ENCODE measurements around the gene PLK3. TPM values are rescaled to one million over a fixed set of nuclear protein-coding genes. Genes with fewer than 3 reads are reported as not detected.

The PLK3 gene
- total and polyA plus RNA-seq, 7 experiments from 2014 or later, result 30.5 to 456 (median 118) TPM

GRCh38 chr1:44842486-44842861 is 42.3 kb downstream of the PLK3 start:
- H3K27me3 ChIP-seq (ENCODE audit: control insufficient read depth in 2 of 2, insufficient read depth in 2 of 2, low read length in 2 of 2), result no peaks in the 10 kb centered on the region
- ChIA-PET POLR2A (interaction anchor here (1.1 kb wide), 1 partner anchor 21 kb away, joined by 3 read pairs; no protein-coding TSS in a partner anchor), CTCF (interaction anchor here (1.0 kb wide), 1 partner anchor 44 kb away, joined by 5 read pairs; no protein-coding TSS in a partner anchor)
- peak overlapping the region; percentile 13 for H3K4me3 ChIP-seq (ENCODE audit: low read length)
- peaks cover 0 to 14% (median 7%) of the 10 kb centered on the region in 7 donors for H3K4me1 Mint-ChIP-seq
- no peak overlapping the region for H3K27ac ChIP-seq (ENCODE audit: low read depth, low read length)
- peaks cover 0 to 4% of the 10 kb centered on the region in 2 donors for H3K4me1 ChIP-seq (ENCODE audit: control insufficient read depth in 2 of 2, insufficient read depth in 2 of 2, low read length in 2 of 2)
- H3K9me3 ChIP-seq (ENCODE audit: control insufficient read depth in 2 of 3, low read length in 3 of 3), result no peaks in the 10 kb centered on the region
- no peaks in the 10 kb centered on the region for H3K36me3 ChIP-seq (ENCODE audit: control insufficient read depth in 2 of 3, insufficient read depth in 3 of 3, low read length in 3 of 3)
- peaks cover 0 to 2% (median 0%) of the 10 kb centered on the region in 11 donors for H3K9me3 Mint-ChIP-seq
- intact Hi-C loops (cut with micrococcal nuclease), result no loop called here
- DNase-seq, result peak in 1 of 9 donors; percentile 7
- peaks cover 16 to 34% (median 23%) of the 10 kb centered on the region in 5 donors for H3K27me3 Mint-ChIP-seq
- no peak overlapping the region for H3K27ac Mint-ChIP-seq
- peaks cover 0 to 17% (median 3%) of the 10 kb centered on the region in 5 donors for H3K36me3 Mint-ChIP-seq
- peak; percentile 36 for ATAC-seq
- H3K4me3 Mint-ChIP-seq, result peak overlapping the region; percentile 27 to 79 (median 64)

GRCh38 chr1:44842862-44843655 is 42.9 kb downstream of the PLK3 start, which contains the start of gene PTCH2:
Gene PTCH2, minus strand, starts transcription at chr1:44843253. Its CDS starts 321 bp downstream, at chr1:44842932.
- Histone ChIP-seq H3K4me3 (ENCODE audit: low read length) (peak within 1 kb of the TSS; percentile 13), H3K36me3 (ENCODE audit: control insufficient read depth in 2 of 3, insufficient read depth in 3 of 3, low read length in 3 of 3) (no peaks in the 10 kb centered on the region), H3K4me1 (ENCODE audit: control insufficient read depth in 2 of 2, insufficient read depth in 2 of 2, low read length in 2 of 2) (peaks cover 0 to 4% of the 10 kb centered on the region in 2 donors), H3K9me3 (ENCODE audit: control insufficient read depth in 2 of 3, low read length in 3 of 3) (no peaks in the 10 kb centered on the region), H3K27ac (ENCODE audit: low read depth, low read length) (no peak within 1 kb of the TSS), H3K27me3 (ENCODE audit: control insufficient read depth in 2 of 2, insufficient read depth in 2 of 2, low read length in 2 of 2) (no peaks in the 10 kb centered on the region)
- peaks cover 0 to 17% (median 3%) of the 10 kb centered on the region in 5 donors for H3K36me3 Mint-ChIP-seq
- H3K27me3 Mint-ChIP-seq, result peaks cover 16 to 34% (median 23%) of the 10 kb centered on the region in 5 donors
- CTCF ChIA-PET, result interaction anchor here (1.0 kb wide), 1 partner anchor 44 kb away, joined by 5 read pairs; no protein-coding TSS in a partner anchor
- intact Hi-C loops (cut with micrococcal nuclease), result no loop called here
- H3K4me1 Mint-ChIP-seq, result peaks cover 0 to 14% (median 7%) of the 10 kb centered on the region in 7 donors
- peak within 1 kb of the TSS; percentile 27 to 79 (median 64) for H3K4me3 Mint-ChIP-seq
- DNase-seq, result peak in 2 of 9 donors; percentile 12 to 14
- POLR2A ChIA-PET, result interaction anchor here (1.1 kb wide), 1 partner anchor 22 kb away, joined by 3 read pairs; no protein-coding TSS in a partner anchor
- ATAC-seq, result peak; percentile 68
- peak within 1 kb of the TSS in 2 of 9 donors; percentile 5 to 48 for H3K27ac Mint-ChIP-seq
- peaks cover 0 to 2% (median 0%) of the 10 kb centered on the region in 11 donors for H3K9me3 Mint-ChIP-seq

- peaks cover 0 to 21% (median 9%) of the 10 kb centered on the region in 7 donors for H3K4me1 Mint-ChIP-seq
Measured at GRCh38 chr1:44846985-44847384, 46.8 kb downstream of the PLK3 start.

GRCh38 chr1:44847845-44848244 is 47.7 kb downstream of the PLK3 start:
- Histone ChIP-seq H3K36me3 (ENCODE audit: control insufficient read depth in 2 of 3, insufficient read depth in 3 of 3, low read length in 3 of 3) (peaks cover 0 to 17% (median 0%) of the 10 kb centered on the region in 3 experiments), H3K27ac (ENCODE audit: low read depth, low read length) (no peak overlapping the region), H3K9me3 (ENCODE audit: control insufficient read depth in 2 of 3, low read length in 3 of 3) (no peaks in the 10 kb centered on the region), H3K4me3 (ENCODE audit: low read length) (no peak overlapping the region), H3K27me3 (ENCODE audit: control insufficient read depth in 2 of 2, insufficient read depth in 2 of 2, low read length in 2 of 2) (no peaks in the 10 kb centered on the region), H3K4me1 (ENCODE audit: control insufficient read depth in 2 of 2, insufficient read depth in 2 of 2, low read length in 2 of 2) (peaks cover 0 to under 1% of the 10 kb centered on the region in 2 donors)
- H3K27ac Mint-ChIP-seq, result no peak overlapping the region
- ChIA-PET CTCF (no interaction called here), POLR2A (interaction anchor here (0.7 to 1.2 kb wide), 3 partner anchors 25 to 382 kb away, joined by 3 read pairs; partner anchors contain the start of gene PLK3)
- intact Hi-C loops (cut with micrococcal nuclease), result no loop called here
- no peak for ATAC-seq
- H3K9me3 Mint-ChIP-seq, result no peaks in the 10 kb centered on the region
- DNase-seq, result no peak
- H3K36me3 Mint-ChIP-seq, result peaks cover 0 to 23% (median 20%) of the 10 kb centered on the region in 5 donors
- H3K4me3 Mint-ChIP-seq, result peak overlapping the region in 1 of 10 donors; percentile 7
- H3K27me3 Mint-ChIP-seq, result peaks cover 0 to 12% (median 0%) of the 10 kb centered on the region in 5 donors
- H3K4me1 Mint-ChIP-seq, result peaks cover 0 to 15% (median 4%) of the 10 kb centered on the region in 7 donors

More at GRCh38 chr1:44846985-44847384, 46.8 kb downstream of the PLK3 start:
- peaks cover 0 to 4% of the 10 kb centered on the region in 2 donors for H3K4me1 ChIP-seq (ENCODE audit: control insufficient read depth in 2 of 2, insufficient read depth in 2 of 2, low read length in 2 of 2)
- intact Hi-C loops (cut with micrococcal nuclease), result no loop called here
- Mint-ChIP-seq H3K36me3 (peaks cover 0 to 20% (median 14%) of the 10 kb centered on the region in 5 donors), H3K4me3 (no peak overlapping the region), H3K9me3 (peaks cover 0 to 2% (median 0%) of the 10 kb centered on the region in 11 donors), H3K27me3 (peaks cover 6 to 17% (median 6%) of the 10 kb centered on the region in 5 donors), H3K27ac (no peak overlapping the region)
- CTCF ChIA-PET, result no interaction called here
- no peak overlapping the region for H3K27ac ChIP-seq (ENCODE audit: low read depth, low read length)
- no peak overlapping the region for H3K4me3 ChIP-seq (ENCODE audit: low read length)
- no peak for ATAC-seq
- DNase-seq, result no peak
- H3K36me3 ChIP-seq (ENCODE audit: control insufficient read depth in 2 of 3, insufficient read depth in 3 of 3, low read length in 3 of 3), result peaks cover 0 to 17% (median 0%) of the 10 kb centered on the region in 3 experiments
- H3K27me3 ChIP-seq (ENCODE audit: control insufficient read depth in 2 of 2, insufficient read depth in 2 of 2, low read length in 2 of 2), result no peaks in the 10 kb centered on the region
- no peaks in the 10 kb centered on the region for H3K9me3 ChIP-seq (ENCODE audit: control insufficient read depth in 2 of 3, low read length in 3 of 3)
- POLR2A ChIA-PET, result interaction anchor here (1.2 kb wide), 1 partner anchor 47 kb away, joined by 3 read pairs; the partner anchor contains the start of gene PLK3

GRCh38 chr1:44848456-44849181 is 48.4 kb downstream of the PLK3 start:
- H3K27me3 ChIP-seq (ENCODE audit: control insufficient read depth in 2 of 2, insufficient read depth in 2 of 2, low read length in 2 of 2), result no peaks in the 10 kb centered on the region
- no peaks in the 10 kb centered on the region for H3K4me1 ChIP-seq (ENCODE audit: control insufficient read depth in 2 of 2, insufficient read depth in 2 of 2, low read length in 2 of 2)
- no peaks in the 10 kb centered on the region for H3K9me3 ChIP-seq (ENCODE audit: control insufficient read depth in 2 of 3, low read length in 3 of 3)
- Mint-ChIP-seq H3K36me3 (peaks cover 0 to 26% (median 22%) of the 10 kb centered on the region in 5 donors), H3K4me3 (no peak overlapping the region), H3K27ac (peak overlapping the region in 2 of 9 donors; percentile 8 to 62), H3K4me1 (peaks cover 0 to 15% (median 4%) of the 10 kb centered on the region in 7 donors), H3K9me3 (no peaks in the 10 kb centered on the region), H3K27me3 (peaks cover 0 to 12% (median 0%) of the 10 kb centered on the region in 5 donors)
- intact Hi-C loops (cut with micrococcal nuclease), result no loop called here
- ChIA-PET POLR2A (interaction anchor here (0.7 to 0.9 kb wide), 2 partner anchors 25 to 381 kb away, joined by 3 read pairs; no protein-coding TSS in a partner anchor), CTCF (interaction anchor here (0.6 kb wide), 1 partner anchor 10 kb away, joined by 5 read pairs; no protein-coding TSS in a partner anchor)
- H3K4me3 ChIP-seq (ENCODE audit: low read length), result no peak overlapping the region
- H3K36me3 ChIP-seq (ENCODE audit: control insufficient read depth in 2 of 3, insufficient read depth in 3 of 3, low read length in 3 of 3), result peaks cover 0 to 17% (median 0%) of the 10 kb centered on the region in 3 experiments
- no peak for DNase-seq
- no peak overlapping the region for H3K27ac ChIP-seq (ENCODE audit: low read depth, low read length)
- no peak for ATAC-seq

GRCh38 chr1:44849575-44850132 is 49.5 kb downstream of the PLK3 start:
- CTCF ChIA-PET, result no interaction called here
- Mint-ChIP-seq H3K27me3 (peaks cover 0 to 2% (median 0%) of the 10 kb centered on the region in 5 donors), H3K27ac (peak overlapping the region in 1 of 9 donors; percentile 74), H3K4me1 (peaks cover 0 to 9% (median 2%) of the 10 kb centered on the region in 7 donors), H3K36me3 (peaks cover 0 to 31% (median 19%) of the 10 kb centered on the region in 5 donors), H3K9me3 (no peaks in the 10 kb centered on the region), H3K4me3 (no peak overlapping the region)
- Histone ChIP-seq H3K4me3 (ENCODE audit: low read length) (no peak overlapping the region), H3K27ac (ENCODE audit: low read depth, low read length) (no peak overlapping the region), H3K36me3 (ENCODE audit: control insufficient read depth in 2 of 3, insufficient read depth in 3 of 3, low read length in 3 of 3) (peaks cover 0 to 17% (median 0%) of the 10 kb centered on the region in 3 experiments), H3K27me3 (ENCODE audit: control insufficient read depth in 2 of 2, insufficient read depth in 2 of 2, low read length in 2 of 2) (no peaks in the 10 kb centered on the region), H3K4me1 (ENCODE audit: control insufficient read depth in 2 of 2, insufficient read depth in 2 of 2, low read length in 2 of 2) (no peaks in the 10 kb centered on the region), H3K9me3 (ENCODE audit: control insufficient read depth in 2 of 3, low read length in 3 of 3) (no peaks in the 10 kb centered on the region)
- intact Hi-C loops (cut with micrococcal nuclease), result no loop called here
- POLR2A ChIA-PET, result no interaction called here
- DNase-seq (no peak), ATAC-seq (no peak)

All from naive thymus-derived CD4-positive, alpha-beta T cell (primary cell).